HK-2 (cell line): ENCODE measurements around the gene GRK5.

ENCODE experiments used
- DNase-seq: peaks from one replicate; pipeline ENCODE4 v3.0.0-alpha.2; 2018; ENCODE audit not compliant: unreplicated experiment

The GRK5 gene

DNA sequence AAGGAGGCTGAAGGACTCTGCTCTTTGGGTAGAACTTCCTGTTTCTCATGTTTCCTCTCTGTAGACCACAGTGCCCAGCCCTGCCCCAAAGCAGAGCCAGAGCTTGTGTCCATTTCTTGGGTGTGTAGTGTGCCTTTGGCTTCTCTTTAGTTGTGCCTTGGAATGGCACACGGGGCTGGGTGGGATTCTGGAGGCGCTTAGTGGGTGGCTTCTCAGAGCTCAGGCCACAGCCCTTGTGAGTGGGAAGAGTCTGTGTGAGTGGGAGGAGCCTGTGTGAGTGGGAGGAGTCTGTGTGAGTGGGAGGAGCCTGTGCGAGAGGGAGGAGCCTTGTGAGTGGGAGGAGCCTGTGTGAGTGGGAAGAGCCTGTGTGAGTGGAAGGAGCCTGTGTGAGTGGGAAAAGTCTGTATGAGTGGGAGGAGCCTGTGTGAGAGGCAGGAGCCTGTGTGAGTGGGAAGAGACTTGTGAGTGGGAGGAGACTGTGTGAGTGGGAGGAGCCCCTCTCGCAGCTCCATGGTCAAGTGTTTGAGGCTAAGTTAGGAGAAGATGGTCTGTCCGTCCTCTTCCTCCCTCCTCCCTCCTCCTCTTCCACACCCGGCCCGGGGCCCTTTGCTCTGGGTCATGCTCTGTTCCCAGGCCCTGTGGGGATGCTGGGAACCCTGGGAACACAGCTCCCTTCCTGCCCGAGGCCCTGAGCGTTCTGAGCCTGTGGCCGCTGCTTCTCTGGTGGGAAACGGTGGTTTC lies 153.0 kb downstream of the GRK5 start:
- DNase-seq: no peak

DNA sequence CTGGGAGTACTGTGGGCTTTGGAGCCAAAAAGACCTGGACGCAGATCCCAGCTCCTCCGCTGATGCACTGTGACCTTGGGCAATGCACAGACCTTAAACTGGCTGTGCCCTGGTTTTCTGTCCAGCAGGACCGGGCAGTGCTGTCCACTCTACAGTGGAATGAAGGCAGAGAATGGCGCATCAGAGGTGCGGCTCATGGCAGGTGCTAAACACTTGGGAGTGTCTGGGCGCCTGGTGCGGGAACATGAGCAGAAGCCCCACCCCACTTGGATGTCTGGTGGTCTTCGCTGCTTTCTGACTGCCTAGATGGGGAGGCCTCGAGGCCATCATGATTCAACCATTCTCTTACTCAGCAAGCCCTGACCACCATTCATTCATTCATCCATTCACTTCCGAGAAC lies 153.7 kb downstream of the GRK5 start:
- no peak for DNase-seq

DNA sequence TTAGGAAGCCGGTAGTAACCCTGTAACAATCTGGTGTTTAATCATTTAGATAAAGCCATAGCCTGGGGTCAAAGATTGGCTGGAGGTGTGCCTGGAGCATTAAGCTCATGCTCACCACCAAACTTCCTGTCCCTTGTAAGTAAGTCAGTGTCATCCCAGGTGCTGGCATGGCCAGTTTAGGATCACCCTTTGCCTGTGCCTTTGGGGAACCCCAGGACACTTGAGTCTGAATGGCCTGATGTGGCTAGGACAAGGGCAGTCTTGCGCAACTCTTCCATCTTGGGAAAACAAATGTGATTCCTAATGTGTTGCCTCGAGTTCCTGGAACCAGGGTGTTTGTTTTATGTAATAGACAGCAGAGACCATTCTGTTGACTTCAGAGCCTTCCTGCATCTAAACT lies 154.8 kb downstream of the GRK5 start:
- no peak for DNase-seq

DNA sequence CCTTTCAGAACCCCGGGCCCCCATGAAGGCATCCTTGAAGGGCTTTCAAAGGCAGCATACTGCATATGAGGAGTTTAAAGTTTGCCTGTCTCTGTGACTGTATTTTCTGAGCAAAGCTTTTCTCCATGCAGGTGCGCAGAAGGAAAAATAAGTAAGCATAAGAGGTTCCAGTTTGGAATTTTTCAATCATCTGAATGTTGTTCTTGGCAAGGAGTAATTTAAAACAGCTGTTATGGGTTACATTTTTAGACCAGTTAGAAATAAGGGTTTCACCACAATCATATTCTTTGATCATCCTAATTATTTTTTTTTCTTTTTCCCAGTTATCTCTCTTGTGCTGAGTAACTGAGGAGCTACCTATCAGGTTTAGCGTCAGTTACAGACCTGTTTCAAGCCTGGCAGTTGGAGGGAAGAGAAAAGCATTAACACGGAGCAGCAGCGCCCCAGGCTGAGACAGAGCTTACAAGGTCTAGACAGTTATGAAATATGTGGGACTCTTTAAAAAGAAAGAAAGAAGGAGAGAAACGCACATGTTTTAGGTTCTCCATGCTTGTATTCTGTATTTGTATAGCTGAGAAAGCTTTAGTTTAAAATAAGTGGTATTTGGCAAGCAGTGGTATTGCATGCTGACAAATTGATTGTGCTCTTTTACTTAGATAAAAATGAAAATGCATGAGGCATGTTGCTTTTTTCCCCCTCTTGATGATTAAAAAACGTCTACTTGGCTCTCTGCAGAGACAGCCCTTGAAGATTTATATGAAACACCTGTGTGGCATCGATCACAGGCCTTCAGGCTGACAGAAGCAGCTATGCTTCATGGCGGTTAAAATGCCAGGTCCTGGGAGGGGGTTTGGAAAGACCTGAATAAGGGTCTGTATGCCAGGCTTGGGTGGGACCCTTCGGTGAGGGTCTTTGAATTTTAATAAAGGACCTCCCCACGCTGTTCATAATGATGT lies 157.6 kb downstream of the GRK5 start:
- no peak for DNase-seq

DNA sequence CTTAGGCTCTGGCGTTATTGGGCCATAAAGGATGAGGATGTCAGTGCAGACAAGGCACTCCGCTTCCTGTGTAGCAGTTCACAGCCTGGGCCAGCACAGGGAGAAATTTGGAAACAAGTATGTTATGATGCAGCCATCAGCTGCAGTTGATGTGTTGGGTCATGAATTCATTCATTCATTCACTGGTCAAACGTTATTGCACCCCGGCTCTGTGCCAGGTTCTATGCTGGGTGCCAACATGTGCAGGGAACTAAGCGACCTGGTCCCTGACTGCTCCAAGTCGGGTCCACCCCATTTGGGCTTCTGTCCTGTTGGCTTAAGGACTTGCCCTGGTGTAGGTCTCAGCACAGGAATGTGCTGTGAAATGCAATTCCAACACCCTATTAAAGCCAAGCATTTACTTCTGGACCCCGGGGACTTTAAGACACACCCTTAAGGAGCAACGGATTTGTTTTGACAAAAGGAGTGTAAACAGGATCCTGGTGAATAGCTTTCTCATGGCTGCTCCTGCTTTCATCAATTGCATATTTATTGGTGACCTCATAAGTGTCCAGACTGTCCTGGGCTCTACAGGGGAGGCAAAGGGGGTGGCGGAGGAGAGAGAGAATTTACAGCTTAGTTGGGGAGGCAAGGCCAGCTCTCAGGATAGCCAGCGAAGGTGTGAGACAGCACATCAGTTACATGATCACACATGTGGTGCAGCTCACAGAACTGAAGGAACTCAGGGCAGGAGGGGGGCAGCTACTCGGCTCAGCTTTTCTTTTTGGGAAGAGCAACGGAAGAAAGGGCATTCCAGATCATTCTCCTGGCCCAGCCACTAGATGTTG lies 158.6 kb downstream of the GRK5 start:
- DNase-seq: no peak

DNA sequence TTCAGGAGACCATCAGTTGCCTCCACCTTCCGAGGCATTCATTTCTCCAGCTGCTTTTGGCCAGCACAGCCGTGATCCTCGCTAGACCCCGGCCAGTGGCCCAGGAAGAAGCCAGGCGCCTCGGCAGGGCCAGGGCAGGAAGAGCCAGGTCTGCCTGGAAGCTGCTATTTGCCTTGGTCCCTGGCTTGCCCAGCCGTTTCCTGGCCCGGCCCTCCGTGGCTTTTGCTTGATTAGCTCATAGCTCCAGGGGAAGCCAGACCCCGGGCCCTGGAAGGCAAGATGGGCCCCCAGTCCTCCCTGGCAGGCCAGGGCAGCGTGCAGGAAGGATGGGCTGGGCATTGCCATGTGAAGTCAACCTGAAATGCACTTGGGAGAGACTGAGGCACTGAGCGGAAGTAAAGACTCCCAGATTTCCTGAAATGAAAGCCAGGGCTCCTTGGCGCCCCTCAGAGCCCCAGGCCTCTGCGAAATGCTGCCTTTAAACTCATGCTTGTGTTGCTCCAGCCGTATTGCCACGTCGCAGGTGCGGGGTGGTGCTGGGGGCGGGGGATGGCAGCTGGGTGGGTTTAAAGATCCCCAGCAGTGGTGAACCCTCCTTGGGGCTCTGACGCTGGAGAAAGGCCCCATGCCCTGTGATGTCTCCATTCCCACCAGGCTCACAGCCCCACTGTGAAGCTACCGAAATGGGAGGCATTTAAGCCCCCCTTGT lies 160.6 kb downstream of the GRK5 start:
- DNase-seq: no peak

DNA sequence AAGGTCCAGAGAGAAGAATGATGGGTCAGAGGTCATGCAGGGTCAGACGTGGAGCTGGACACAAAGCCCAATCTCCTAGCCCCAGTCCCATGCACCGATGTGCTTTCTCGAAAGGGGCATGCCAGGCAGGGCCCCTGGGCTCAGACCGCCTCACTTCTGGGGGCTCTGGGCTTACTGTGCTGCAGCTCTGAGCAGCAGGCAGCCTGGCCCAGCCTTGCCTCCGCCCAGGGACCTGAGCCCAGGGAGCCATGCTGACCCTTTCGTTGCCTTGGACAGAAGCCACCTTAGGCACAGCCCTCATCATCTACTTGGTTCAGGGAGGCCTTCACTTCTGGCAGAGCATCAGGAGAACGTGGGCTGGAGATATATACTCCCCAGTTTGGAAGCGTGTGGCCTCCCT lies 161.2 kb downstream of the GRK5 start:
- DNase-seq: no peak

DNA sequence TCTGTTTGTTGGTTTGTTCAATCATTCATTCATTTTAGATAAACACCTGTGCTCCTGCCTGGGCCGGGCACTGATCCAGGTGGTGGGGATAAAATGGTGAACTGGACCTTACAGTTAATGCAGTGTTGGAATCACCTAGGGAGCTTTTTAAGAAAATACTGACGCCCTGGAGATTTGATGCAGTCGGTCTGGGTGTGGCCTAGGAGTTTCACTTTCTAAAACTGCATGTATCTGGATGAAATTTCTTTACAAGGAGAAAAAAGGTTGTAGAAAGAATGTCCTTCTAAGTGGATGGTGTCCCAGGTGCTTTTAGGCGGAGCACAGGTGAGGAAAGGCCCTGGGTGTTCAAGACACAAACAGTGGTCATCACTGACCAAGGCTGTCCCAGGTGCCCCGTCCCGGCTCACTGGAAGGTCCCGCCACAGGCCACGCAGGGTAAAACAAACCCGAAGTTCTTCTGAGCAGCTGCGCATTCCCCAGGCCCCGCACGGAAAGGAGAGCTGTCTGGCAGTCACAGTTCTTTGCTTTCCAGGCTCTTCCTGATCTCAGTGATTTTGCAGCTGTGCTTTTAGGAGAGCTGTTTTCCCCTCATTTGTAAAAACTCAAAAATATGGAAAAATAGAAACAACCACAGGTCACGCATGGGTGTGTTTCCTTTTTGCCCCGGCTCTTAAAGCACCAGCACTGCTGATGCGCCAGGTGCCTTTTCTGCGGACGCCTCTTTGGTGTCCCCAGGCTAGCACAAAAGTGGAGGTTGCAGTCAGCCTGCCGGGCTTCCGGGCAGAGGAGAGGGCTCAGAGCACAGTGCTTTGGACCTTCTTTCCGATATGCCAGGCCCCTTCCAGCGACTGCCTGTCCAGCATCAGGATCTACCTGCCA lies 161.9 kb downstream of the GRK5 start:
- no peak for DNase-seq

DNA sequence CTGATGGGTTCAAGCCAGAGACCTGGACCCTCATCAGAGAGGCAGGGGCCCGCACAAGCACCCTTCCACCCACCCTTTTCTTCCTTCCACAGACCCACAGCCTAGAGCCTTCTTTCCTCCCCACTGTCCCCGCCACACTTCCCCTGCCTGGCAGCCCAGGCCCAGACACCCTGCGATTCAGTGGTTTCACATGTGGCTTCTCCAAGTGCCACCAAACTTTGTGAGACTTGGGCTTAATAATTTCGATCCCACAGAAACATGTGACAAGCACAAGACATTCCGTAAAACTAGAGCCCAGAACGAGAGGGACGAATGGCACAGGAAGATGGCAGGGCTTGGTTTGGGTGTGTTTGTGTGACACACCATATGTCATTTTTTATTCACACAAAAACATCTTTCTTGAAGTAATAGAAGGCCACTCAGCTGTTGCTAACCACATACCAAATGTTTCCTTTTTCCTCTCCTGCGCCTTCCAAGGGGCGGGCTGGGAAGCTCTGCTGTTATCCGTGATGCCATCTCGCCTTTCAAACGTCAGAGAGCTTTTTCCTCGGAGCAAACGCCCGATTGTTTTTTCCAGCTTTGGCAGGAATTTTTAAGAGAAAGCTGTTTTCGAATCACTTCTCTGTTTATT lies 162.9 kb downstream of the GRK5 start:
- no peak for DNase-seq

DNA sequence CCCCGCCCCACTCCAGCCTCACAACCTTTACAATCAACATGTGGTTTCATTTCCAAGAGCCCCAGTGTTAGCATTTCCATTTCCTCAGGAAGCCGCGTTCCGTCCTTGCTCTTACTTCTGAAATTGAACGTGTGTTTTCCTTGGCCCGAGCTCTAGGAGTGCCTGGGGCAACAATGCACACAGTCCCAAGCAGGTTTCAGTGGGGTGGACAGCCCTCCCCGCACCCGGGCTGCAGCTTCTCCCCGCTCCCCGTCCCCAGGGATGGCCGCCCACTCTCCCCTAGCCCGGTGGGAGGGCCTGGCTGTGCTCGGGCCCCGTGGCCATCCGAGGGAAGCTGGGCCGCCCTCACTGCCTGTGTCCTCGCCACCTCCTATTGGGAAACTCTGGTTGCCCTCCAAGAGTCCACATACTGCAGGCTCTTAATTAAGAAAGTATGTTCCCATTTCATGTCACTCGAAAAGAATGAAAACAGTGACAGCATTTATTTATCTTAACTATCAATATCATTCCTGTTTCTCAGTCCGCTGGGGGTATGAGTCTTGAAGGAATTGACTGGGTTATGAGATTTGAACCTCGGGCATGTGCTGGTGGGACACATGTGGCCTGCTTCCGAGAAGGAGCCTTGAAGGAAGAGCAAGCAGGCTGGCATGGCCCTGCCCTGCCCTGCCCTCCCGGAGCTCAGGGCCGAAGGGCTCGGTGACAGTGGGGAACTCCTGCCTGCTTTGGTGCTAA lies 163.8 kb downstream of the GRK5 start:
- DNase-seq: no peak

DNA sequence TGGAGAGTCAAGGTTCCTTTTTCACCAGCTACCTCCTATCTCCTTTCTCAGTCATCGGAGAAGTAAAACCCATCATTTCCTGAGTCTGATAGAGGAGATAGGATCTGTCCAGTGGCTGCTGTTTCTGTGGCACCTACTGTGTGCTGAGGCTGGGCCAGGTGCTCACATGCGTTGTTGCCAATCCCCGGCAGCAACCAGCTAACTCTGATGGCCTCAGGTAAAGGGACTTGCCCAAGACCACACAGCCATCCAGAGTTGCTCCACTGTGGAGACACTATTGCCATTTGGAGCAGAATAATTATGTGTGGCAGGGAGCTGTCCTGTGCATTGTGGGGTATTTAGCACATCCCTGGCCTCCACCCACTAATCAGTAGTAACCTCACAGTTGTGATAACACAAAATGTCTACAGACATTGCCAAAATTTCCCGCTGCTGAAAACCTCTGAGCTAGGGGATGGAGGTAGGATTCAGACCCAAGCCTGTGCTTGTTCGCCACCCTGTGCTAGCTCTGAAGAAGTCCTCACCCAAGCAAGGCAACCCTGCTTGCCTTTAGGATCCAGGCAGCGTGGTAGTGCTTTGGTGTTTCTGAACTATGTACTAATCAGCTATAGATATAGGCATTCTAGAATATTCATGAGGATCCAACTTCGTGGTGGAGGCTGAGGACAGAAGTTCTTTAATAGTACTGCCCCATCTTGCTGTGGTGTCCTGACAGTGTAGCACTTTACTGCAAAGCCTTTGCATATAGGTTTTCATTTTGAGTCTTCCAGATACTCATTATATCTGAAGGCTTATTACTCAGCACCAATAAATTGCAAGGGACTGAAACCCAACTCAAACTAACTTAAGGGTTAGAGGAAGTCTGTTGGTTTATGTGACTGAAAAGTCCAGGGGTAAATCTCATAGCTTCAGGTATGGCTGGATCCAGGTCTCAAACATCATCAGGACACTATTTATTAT lies 164.6 kb downstream of the GRK5 start:
- no peak for DNase-seq

DNA sequence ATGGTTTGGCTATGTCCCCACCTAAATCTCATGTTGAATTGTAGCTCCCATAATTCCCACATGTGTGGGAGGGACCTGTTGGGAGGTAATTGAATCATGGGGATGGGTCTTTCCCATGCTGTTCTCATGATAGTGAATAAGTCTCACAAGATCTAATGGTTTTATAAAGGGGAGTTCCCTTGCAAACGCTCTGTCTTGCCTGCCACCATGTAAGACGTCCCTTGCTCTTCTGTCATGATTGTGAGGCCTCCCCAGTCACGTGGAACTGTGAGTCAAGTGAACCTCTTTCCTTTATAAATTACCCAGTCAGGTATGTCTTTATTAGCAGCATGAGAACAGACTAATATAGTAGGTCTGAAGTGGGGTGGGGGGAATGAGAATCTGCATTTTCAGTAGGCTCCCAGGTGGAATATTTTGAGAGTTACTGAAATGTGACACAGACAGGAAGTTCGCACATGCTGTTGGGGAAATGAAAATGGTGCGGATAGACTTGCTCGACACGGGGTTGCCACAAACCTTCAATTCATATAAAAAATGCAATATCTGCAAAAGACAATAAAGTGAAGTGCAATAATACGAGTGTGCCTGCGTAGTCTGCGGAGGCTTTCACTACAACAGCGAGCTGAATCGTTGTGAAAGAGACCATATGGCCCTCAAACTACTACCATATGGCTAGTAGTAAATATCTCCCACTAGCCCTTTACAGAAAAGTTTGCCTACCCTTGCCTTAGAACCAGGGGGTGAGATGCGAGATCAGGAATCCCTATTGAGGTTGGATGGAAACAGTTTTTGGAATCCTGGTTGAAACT lies 166.1 kb downstream of the GRK5 start:
- no peak for DNase-seq

DNA sequence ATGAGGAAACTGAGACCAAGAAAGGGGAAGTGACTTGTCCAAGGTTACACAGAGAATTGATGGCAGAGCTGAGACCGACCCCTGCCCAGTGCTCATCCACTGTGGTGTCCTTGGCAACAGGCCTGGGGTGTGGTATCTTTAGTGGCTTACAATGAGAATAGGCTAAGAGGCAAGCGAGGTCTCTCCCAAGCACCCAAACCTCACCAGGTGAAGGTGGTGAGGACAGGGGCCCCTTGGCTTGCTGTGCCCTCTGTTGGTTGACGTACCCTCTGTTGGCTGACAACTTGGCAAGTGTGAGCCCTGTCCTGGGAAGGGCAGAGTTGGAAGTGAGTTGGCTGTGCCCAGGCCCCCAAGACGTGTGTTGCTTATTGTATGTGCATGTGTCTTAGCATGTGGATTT lies 166.9 kb downstream of the GRK5 start:
- no peak for DNase-seq

DNA sequence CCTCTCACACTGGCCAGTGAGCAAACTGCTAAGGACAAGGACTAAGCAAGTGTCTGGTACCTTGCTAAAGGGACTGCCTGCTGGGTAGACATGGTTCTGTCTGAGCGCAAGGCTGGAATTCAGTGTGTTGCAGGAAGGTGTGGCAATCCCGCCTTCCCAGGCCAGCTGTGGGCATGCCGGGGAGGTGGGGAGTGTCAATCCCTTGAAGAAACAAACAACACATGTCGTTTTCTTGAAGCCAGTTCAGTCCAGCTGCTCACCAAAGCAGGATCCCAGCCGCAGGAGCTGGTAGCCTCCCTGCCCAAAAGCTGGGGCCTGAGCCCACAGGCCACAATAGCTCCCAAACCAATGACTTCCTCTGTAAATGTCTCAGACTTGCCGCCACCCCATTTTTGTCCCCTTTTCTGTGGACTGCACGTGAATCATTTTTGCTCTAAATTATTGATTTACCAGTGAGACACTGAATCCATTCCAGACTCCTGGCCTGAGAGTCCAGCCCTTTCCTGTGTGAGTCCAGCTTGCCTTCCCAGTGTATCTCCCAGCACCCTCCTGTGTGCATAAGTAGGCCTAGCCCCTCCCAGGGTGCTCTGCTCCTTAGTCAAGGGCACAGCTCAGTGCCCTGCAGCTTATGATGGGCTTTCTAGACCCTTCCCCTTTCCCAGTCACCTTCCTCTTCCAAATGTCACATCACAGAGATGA lies 168.4 kb downstream of the GRK5 start:
- DNase-seq: no peak

DNA sequence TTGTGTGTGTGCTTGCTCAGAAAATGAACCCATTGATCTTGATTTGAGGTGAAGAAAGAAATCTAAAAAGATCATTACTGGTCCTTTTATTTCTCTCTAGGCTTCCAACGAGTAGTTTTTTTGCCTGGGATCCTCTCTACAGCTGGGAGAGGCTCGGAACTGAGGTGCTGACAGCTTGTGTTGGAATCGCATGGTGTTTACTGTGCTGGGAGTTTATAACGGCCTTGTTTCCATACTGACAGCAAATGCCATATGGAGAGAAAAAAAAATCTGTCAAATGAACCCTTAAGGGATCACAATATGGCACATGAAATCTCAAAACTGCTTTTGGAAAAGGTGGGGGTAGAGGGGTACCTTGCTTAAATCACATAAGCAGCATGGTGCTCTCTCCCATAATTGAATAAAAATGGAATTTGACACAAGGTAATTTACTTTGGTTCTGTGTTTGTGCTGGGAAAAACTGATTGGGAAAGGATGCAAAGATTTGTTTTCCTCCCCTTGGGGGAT lies 170.1 kb downstream of the GRK5 start:
- no peak for DNase-seq

DNA sequence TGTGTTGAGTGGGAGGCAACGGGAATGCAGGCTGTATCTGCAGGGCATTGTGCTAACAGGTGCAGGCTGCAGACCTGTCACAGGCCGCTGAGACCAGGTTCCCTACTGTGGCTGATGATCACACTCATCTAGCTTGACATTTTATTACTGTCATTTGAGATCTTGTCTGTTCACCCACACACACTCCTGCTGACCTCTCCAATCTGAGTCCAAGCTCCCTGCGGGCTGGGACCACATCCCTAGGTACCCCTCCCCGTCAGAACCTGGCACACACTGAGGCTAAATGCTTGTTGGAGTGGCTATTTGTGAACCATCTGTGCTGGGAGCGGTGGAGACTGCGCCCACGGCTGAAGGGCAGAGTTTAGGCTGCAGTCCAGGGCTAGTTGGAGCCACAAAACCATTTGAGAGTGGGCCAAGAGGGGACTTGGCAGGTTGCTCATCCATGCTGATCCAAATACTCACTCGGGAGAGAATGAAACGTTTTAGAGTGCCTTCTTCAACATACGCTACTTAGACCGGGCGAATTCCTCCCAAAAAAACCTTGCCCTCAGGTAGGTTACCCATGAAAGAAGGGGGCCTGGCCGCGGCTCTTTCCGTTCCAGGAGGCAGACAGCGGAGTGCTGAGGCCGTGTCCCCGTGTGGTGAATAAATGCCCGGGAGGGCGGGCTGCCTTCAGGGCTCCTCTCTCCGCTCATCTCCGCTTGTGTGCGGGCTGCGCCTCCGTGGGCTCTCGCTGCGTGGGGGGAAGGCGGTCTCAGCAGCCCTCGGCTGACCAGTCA lies 170.8 kb downstream of the GRK5 start:
- no peak for DNase-seq
